ENCODE data around the gene DHX9.
"Not testable (repeated sequence)": the region's sequence is repeated elsewhere in the genome, so short reads cannot be mapped to it uniquely, and the experiment has no call there.

DHX9 gene

GRCh38 chr1:182889997-182890396 is 50.9 kb downstream of the DHX9 start:
- no peak for DNase-seq (ENCODE audit: low spot score)

- DNase-seq (ENCODE audit: low spot score), result no peak
These were observed 51.9 kb downstream of the DHX9 start for GRCh38 chr1:182890927-182891610.

- DNase-seq (ENCODE audit: low spot score), result no peak
These were observed 58.5 kb downstream of the DHX9 start for GRCh38 chr1:182897696-182898095.

GRCh38 chr1:182901946-182902345 is 62.8 kb downstream of the DHX9 start:
- not testable (repeated sequence) for DNase-seq (ENCODE audit: low spot score)

- no peak for DNase-seq (ENCODE audit: low spot score)
These were observed 66.2 kb downstream of the DHX9 start for GRCh38 chr1:182905321-182905720.

GRCh38 chr1:182909578-182909977 is 70.4 kb downstream of the DHX9 start:
- DNase-seq (ENCODE audit: low spot score), result no peak

- no peak for DNase-seq (ENCODE audit: low spot score)
These were observed 71.0 kb downstream of the DHX9 start for GRCh38 chr1:182910143-182910542.

- DNase-seq (ENCODE audit: low spot score), result no peak
These were observed 74.3 kb downstream of the DHX9 start for GRCh38 chr1:182913401-182913800.

GRCh38 chr1:182917378-182917777 is 78.2 kb downstream of the DHX9 start:
- DNase-seq (ENCODE audit: low spot score), result no peak

- DNase-seq (ENCODE audit: low spot score), result no peak
These were observed 86.5 kb downstream of the DHX9 start for GRCh38 chr1:182925661-182926060.

GRCh38 chr1:182927693-182928433 is 88.7 kb downstream of the DHX9 start:
- DNase-seq (ENCODE audit: low spot score), result no peak

- no peak for DNase-seq (ENCODE audit: low spot score)
These were observed 91.8 kb downstream of the DHX9 start for GRCh38 chr1:182930985-182931384.

- no peak for DNase-seq (ENCODE audit: low spot score)
These were observed 96.6 kb downstream of the DHX9 start for GRCh38 chr1:182935716-182936115.

Measured in globus pallidus (tissue), 1 donor.